ENCODE measurements around the gene C8G. TPM values are rescaled to one million over a fixed set of nuclear protein-coding genes. Genes with fewer than 3 reads are reported as not detected.

Gene C8G
- total RNA-seq, 1 donor from 2014 or later: 1.1 TPM

DNA sequence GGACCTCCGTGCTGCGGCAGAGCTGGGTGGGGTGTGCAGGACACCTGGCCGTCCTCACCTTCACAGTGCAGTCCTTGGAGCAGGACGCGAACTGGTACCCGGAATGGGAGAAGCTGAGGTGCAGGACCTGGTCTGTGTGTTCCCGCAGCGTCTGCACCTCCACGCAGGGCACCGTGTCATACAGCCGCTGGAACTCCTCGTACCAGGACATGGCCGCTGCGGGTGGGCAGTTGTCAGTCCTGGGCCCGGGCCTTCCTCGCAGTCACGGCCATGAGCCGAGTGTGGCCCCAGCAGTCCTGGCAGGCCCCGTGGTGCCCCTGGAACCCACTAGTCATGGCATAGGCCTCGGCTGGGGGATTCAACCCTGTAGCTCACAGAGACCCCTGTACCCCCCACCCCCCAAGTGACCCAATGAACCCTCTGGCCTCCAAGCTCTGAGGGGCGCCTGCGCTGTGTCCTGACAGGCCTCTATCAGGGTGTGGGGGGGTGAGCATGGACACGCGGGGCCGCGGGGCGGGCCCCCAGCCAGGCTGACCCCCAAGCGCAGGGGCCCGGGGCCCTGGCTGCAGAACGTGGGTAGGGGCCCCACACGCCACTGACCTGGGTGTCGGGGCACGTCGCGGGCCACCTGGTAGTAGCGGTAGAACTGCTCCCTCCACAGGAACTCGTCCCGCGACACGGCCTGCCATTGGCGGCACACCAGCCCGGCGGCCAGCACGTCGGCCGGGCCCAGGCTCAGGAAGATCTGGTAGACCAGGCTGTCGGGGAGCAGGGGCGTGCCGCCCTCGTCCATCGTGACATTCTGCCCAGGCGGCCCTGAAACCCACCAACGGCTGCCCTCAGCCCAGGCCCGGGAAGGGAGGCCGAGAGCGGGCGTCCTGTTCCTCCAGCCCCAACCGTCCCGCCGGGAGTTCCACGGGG, 1.5 kb upstream of the C8G start:
- ATAC-seq (peak; percentile 1), DNase-seq (peak; percentile 79)
- TF ChIP-seq, protein P1, sequence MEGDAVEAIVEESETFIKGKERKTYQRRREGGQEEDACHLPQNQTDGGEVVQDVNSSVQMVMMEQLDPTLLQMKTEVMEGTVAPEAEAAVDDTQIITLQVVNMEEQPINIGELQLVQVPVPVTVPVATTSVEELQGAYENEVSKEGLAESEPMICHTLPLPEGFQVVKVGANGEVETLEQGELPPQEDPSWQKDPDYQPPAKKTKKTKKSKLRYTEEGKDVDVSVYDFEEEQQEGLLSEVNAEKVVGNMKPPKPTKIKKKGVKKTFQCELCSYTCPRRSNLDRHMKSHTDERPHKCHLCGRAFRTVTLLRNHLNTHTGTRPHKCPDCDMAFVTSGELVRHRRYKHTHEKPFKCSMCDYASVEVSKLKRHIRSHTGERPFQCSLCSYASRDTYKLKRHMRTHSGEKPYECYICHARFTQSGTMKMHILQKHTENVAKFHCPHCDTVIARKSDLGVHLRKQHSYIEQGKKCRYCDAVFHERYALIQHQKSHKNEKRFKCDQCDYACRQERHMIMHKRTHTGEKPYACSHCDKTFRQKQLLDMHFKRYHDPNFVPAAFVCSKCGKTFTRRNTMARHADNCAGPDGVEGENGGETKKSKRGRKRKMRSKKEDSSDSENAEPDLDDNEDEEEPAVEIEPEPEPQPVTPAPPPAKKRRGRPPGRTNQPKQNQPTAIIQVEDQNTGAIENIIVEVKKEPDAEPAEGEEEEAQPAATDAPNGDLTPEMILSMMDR (IDR thresholded peaks at IDR 0.05): no peak
- H3K27me3 ChIP-seq: no peaks in the 10 kb centered on the region
- H3K36me3 ChIP-seq: peaks cover 38% of the 10 kb centered on the region
- H3K4me1 ChIP-seq: peaks cover 15% of the 10 kb centered on the region
- peak overlapping the region; percentile 83 for H3K27ac ChIP-seq
- intact Hi-C loops (cut with DNase I): loop anchor here (10.0 kb wide), 1 partner anchor 91 kb away; the partner anchor contains the start of gene FUT7
- H3K9me3 ChIP-seq: no peaks in the 10 kb centered on the region
- H3K4me3 ChIP-seq: peak overlapping the region; percentile 95

DNA sequence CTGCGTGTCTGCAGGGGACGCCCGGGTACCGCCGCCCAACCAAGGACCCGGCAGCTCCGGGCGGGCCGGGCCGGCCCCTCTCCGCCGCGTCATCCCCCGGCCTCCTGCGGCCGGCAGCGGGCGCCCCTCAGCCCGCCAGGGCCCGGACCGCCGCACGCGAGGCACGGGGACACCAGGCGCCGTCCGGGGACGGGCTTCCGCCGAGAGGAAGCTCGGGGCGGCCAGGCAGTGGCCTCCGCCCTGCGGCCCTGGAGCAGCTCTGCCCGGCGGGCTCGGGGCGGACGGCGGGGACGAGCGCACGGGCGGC, 878 bp upstream of the C8G start:
- Histone ChIP-seq H3K27ac (peak overlapping the region; percentile 83), H3K27me3 (no peaks in the 10 kb centered on the region), H3K4me1 (peaks cover 19% of the 10 kb centered on the region), H3K4me3 (peak overlapping the region; percentile 95), H3K9me3 (no peaks in the 10 kb centered on the region), H3K36me3 (peaks cover 38% of the 10 kb centered on the region)
- TF ChIP-seq, protein P1 (IDR thresholded peaks at IDR 0.05): no peak
- DNase-seq: no peak
- intact Hi-C loops (cut with DNase I): loop anchor here (10.0 kb wide), 1 partner anchor 91 kb away; the partner anchor contains the start of gene FUT7
- ATAC-seq: peak; percentile 57

DNA sequence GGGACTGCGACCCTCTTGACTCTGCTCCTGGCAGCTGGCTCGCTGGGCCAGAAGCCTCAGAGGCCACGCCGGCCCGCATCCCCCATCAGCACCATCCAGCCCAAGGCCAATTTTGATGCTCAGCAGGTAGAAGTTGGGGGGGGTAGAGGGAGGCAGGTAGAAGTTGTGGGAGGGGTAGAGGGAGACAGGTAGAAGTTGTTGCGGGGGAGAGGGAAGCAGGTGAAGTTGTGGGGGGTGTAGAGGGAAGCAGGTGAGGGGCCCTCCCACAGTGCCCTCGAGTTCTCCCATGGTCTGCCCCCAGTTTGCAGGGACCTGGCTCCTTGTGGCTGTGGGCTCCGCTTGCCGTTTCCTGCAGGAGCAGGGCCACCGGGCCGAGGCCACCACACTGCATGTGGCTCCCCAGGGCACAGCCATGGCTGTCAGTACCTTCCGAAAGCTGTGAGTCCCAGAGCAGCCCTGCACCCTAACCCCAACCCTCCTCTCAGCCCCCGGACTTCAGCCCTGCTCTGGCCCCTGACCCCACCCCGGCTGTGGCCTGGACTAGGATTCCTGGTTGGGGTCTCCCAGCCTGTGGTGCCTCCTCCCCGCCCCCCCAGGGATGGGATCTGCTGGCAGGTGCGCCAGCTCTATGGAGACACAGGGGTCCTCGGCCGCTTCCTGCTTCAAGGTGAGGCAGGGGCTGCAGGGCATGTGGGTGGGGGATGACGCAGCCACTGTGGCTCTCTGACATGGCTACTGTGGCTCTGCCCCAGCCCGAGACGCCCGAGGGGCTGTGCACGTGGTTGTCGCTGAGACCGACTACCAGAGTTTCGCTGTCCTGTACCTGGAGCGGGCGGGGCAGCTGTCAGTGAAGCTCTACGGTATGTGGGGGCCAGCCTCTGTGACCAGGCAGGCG, 537 bp downstream of the C8G start:
- peak overlapping the region; percentile 55 for H3K27ac ChIP-seq
- H3K4me3 ChIP-seq: no peak overlapping the region
- H3K9me3 ChIP-seq: no peaks in the 10 kb centered on the region
- H3K27me3 ChIP-seq: no peaks in the 10 kb centered on the region
- intact Hi-C loops (cut with DNase I): loop anchor here (10.0 kb wide), 1 partner anchor 89 kb away; the partner anchor contains the start of gene FUT7
- ATAC-seq (no peak), DNase-seq (no peak)
- peaks cover 27% of the 10 kb centered on the region for H3K4me1 ChIP-seq
- TF ChIP-seq, protein P1 (IDR thresholded peaks at IDR 0.05): no peak
- peaks cover 25% of the 10 kb centered on the region for H3K36me3 ChIP-seq

DNA sequence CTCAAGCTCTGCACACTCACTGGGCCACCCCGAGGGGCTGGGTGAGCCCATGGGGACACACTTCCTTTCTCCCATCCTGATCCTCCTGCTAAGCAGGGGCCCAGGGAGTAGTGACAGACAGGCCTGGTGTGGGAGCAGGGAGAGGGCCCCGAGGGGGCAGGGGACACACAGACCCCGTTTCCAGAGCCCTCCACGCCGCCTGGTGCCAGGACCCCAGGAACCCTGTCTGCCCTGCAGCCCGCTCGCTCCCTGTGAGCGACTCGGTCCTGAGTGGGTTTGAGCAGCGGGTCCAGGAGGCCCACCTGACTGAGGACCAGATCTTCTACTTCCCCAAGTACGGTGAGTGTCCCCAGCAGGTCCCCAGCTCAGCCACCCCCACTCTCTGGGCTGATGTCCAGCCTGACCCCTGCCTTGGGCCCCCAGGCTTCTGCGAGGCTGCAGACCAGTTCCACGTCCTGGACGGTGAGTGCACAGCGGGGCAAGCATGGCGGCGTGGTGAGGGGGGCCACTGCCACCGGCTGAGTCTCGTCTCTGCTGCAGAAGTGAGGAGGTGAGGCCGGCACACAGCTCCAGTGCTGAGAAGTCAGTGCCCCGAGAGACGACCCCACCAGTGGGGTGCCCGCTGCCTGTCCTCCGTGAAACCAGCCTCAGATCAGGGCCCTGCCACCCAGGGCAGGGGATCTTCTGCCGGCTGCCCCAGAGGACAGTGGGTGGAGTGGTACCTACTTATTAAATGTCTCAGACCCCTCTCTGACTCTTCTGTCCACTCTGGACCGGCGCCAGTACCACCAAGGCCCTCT, 1.4 kb downstream of the C8G start:
- Histone ChIP-seq H3K27me3 (no peaks in the 10 kb centered on the region), H3K4me1 (peaks cover 28% of the 10 kb centered on the region), H3K4me3 (no peak overlapping the region), H3K36me3 (peaks cover 16% of the 10 kb centered on the region), H3K27ac (no peak overlapping the region), H3K9me3 (no peaks in the 10 kb centered on the region)
- DNase-seq: no peak
- intact Hi-C loops (cut with DNase I): loop anchor here (10.0 kb wide), 1 partner anchor 88 kb away; the partner anchor contains the start of gene FUT7
- no peak for ATAC-seq
- TF ChIP-seq, protein P1 (IDR thresholded peaks at IDR 0.05): no peak
